ENCODE measurements around the gene SCUBE1.
A peak's percentile ranks its signal among the peaks of the same experiment; 100 is the strongest.

- TF ChIP-seq CTCF (IDR thresholded peaks at IDR 0.05) (peak; percentile 60), EZH2phosphoT487 (IDR thresholded peaks at IDR 0.05) (no peak)
These were observed 114.8 kb downstream of the SCUBE1 start for GRCh38 chr22:43228330-43228729.
